Central memory CD4-positive, alpha-beta T cell (primary cell): Measurements from ENCODE around the gene BBS2.

Source experiments
- DNase-seq: peaks from one replicate; pipeline ENCODE4 v3.0.0; 2022

BBS2 gene

GRCh38 chr16:56470666-56471065 lies 49.2 kb downstream of the BBS2 start:
- no peak for DNase-seq

- no peak for DNase-seq
Measured at GRCh38 chr16:56470232-56470631, 49.6 kb downstream of the BBS2 start.

- DNase-seq, result no peak
Measured at GRCh38 chr16:56469748-56470147, 50.1 kb downstream of the BBS2 start.

- DNase-seq, result no peak
Measured at GRCh38 chr16:56468800-56469199, 51.0 kb downstream of the BBS2 start.

GRCh38 chr16:56466344-56466743 lies 53.5 kb downstream of the BBS2 start:
- DNase-seq, result no peak

GRCh38 chr16:56463153-56463552 lies 56.7 kb downstream of the BBS2 start:
- DNase-seq, result no peak

GRCh38 chr16:56462064-56462796 lies 57.6 kb downstream of the BBS2 start:
- no peak for DNase-seq

GRCh38 chr16:56460101-56460500 lies 59.7 kb downstream of the BBS2 start:
- DNase-seq, result no peak

- DNase-seq, result no peak
Measured at GRCh38 chr16:56457927-56458470, 61.8 kb downstream of the BBS2 start.

- DNase-seq, result no peak
Measured at GRCh38 chr16:56451753-56452689, 67.8 kb downstream of the BBS2 start.

- peak; percentile 94 for DNase-seq
Measured at GRCh38 chr16:56450986-56451752, 68.7 kb downstream of the BBS2 start, which contains the start of the genes NUDT21 and OGFOD1. NUDT21 (minus strand) TSS chr16:56451332; CDS start chr16:56451202, 130 bp downstream. OGFOD1 (plus strand) TSS chr16:56451554; CDS start chr16:56451613, 59 bp downstream.

- DNase-seq, result no peak
Measured at GRCh38 chr16:56450275-56450985, 69.4 kb downstream of the BBS2 start.

- DNase-seq, result no peak
Measured at GRCh38 chr16:56448005-56448404, 71.8 kb downstream of the BBS2 start.

GRCh38 chr16:56447286-56447685 lies 72.5 kb downstream of the BBS2 start:
- DNase-seq, result no peak

GRCh38 chr16:56438038-56438437 lies 81.8 kb downstream of the BBS2 start:
- DNase-seq, result no peak

GRCh38 chr16:56436258-56436657 lies 83.6 kb downstream of the BBS2 start:
- DNase-seq, result no peak
